Activated CD4-positive, CD25-positive, alpha-beta regulatory T cell treated with anti-CD3 and anti-CD28 coated beads, Interleukin-2, amount 50 U/mL, for 72 hours (primary cell): ENCODE data around the gene AAGAB.
"Not testable (repeated sequence)": the region's sequence is repeated elsewhere in the genome, so short reads cannot be mapped to it uniquely, and the experiment has no call there.

Experiments used
- DNase-seq: peaks from one replicate; pipeline ENCODE4 v3.0.0; 2021

AAGAB gene

GRCh38 chr15:67166280-67167009 lies 88.0 kb downstream of the AAGAB start:
- no peak for DNase-seq

GRCh38 chr15:67165254-67166253 lies 88.9 kb downstream of the AAGAB start:
- no peak for DNase-seq

- DNase-seq: no peak
These were observed 89.6 kb downstream of the AAGAB start for GRCh38 chr15:67164811-67165253.

- DNase-seq: no peak
These were observed 90.1 kb downstream of the AAGAB start for GRCh38 chr15:67164401-67164791.

GRCh38 chr15:67163180-67163579 lies 91.3 kb downstream of the AAGAB start:
- no peak for DNase-seq

GRCh38 chr15:67161881-67162280 lies 92.6 kb downstream of the AAGAB start:
- DNase-seq: no peak

GRCh38 chr15:67161412-67161811 lies 93.0 kb downstream of the AAGAB start:
- DNase-seq: no peak

- DNase-seq: no peak
These were observed 96.1 kb downstream of the AAGAB start for GRCh38 chr15:67158367-67158766.

- DNase-seq: no peak
These were observed 96.8 kb downstream of the AAGAB start for GRCh38 chr15:67157521-67158252.

- no peak for DNase-seq
These were observed 97.6 kb downstream of the AAGAB start for GRCh38 chr15:67156834-67157233.

- no peak for DNase-seq
These were observed 98.0 kb downstream of the AAGAB start for GRCh38 chr15:67156426-67156825.

- no peak for DNase-seq
These were observed 100.2 kb downstream of the AAGAB start for GRCh38 chr15:67154249-67154648.

GRCh38 chr15:67153044-67153443 lies 101.4 kb downstream of the AAGAB start:
- DNase-seq: not testable (repeated sequence)

- no peak for DNase-seq
These were observed 102.0 kb downstream of the AAGAB start for GRCh38 chr15:67152429-67152828.
